ENCODE results near the gene NUDT8. TPM values are rescaled to one million over a fixed set of nuclear protein-coding genes. Genes with fewer than 3 reads are reported as not detected.
"Not testable (repeated sequence)": the region's sequence is repeated elsewhere in the genome, so short reads cannot be mapped to it uniquely, and the experiment has no call there.

NUDT8 gene
- total and polyA plus RNA-seq, 2 experiments from 2014 or later: 13.6 to 28.7 TPM

GRCh38 chr11:67601098-67601497 lies 28.6 kb downstream of the NUDT8 start:
- Histone ChIP-seq H2AFZ (no peak overlapping the region), H4K20me1 (ENCODE audit: insufficient read depth, poor library complexity, severe bottlenecking) (no peaks in the 10 kb centered on the region), H3K9me2 (replicated peaks; ENCODE audit: insufficient read depth) (no peaks in the 10 kb centered on the region), H3K27ac (no peak overlapping the region), H3K27me3 (no peaks in the 10 kb centered on the region), H3K36me3 (replicated peaks; ENCODE audit: insufficient read depth, low read depth) (no peaks in the 10 kb centered on the region), H3K79me2 (no peaks in the 10 kb centered on the region), H3K4me3 (no peak overlapping the region), H3K9me3 (ENCODE audit: low read depth) (no peaks in the 10 kb centered on the region), H3K4me1 (ENCODE audit: insufficient read depth) (peaks cover 8% of the 10 kb centered on the region), H3K4me2 (no peak overlapping the region)
- WGBS (ENCODE audit: low lambda C conversion rate, missing lambda C conversion rate): 95% methylated on average over 7 of the region's 7 CpGs
- DNase-seq (ENCODE audit: low spot score): no peak
- TF ChIP-seq, protein P1, sequence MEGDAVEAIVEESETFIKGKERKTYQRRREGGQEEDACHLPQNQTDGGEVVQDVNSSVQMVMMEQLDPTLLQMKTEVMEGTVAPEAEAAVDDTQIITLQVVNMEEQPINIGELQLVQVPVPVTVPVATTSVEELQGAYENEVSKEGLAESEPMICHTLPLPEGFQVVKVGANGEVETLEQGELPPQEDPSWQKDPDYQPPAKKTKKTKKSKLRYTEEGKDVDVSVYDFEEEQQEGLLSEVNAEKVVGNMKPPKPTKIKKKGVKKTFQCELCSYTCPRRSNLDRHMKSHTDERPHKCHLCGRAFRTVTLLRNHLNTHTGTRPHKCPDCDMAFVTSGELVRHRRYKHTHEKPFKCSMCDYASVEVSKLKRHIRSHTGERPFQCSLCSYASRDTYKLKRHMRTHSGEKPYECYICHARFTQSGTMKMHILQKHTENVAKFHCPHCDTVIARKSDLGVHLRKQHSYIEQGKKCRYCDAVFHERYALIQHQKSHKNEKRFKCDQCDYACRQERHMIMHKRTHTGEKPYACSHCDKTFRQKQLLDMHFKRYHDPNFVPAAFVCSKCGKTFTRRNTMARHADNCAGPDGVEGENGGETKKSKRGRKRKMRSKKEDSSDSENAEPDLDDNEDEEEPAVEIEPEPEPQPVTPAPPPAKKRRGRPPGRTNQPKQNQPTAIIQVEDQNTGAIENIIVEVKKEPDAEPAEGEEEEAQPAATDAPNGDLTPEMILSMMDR (IDR thresholded peaks at IDR 0.05; ENCODE audit: poor library complexity): no peak
- TF ChIP-seq EZH2phosphoT487 (IDR thresholded peaks at IDR 0.05; ENCODE audit: low read depth, severe bottlenecking, unreplicated experiment) (no peak), EZH2 (IDR thresholded peaks at IDR 0.05; ENCODE audit: borderline replicate concordance) (no peak)

GRCh38 chr11:67600324-67601029 lies 29.3 kb downstream of the NUDT8 start:
- DNase-seq (ENCODE audit: low spot score): no peak
- Histone ChIP-seq H3K27me3 (no peaks in the 10 kb centered on the region), H2AFZ (no peak overlapping the region), H3K79me2 (no peaks in the 10 kb centered on the region), H3K36me3 (replicated peaks; ENCODE audit: insufficient read depth, low read depth) (no peaks in the 10 kb centered on the region), H4K20me1 (ENCODE audit: insufficient read depth, poor library complexity, severe bottlenecking) (no peaks in the 10 kb centered on the region), H3K4me2 (no peak overlapping the region), H3K4me1 (ENCODE audit: insufficient read depth) (peaks cover 2% of the 10 kb centered on the region), H3K27ac (no peak overlapping the region), H3K4me3 (no peak overlapping the region), H3K9me2 (replicated peaks; ENCODE audit: insufficient read depth) (no peaks in the 10 kb centered on the region), H3K9me3 (ENCODE audit: low read depth) (no peaks in the 10 kb centered on the region)
- TF ChIP-seq EZH2phosphoT487 (IDR thresholded peaks at IDR 0.05; ENCODE audit: low read depth, severe bottlenecking, unreplicated experiment): no peak
- TF ChIP-seq, protein P1 (IDR thresholded peaks at IDR 0.05; ENCODE audit: poor library complexity): no peak
- TF ChIP-seq EZH2 (IDR thresholded peaks at IDR 0.05; ENCODE audit: borderline replicate concordance): no peak
- 86% methylated on average over 7 of the region's 7 CpGs for WGBS (ENCODE audit: low lambda C conversion rate, missing lambda C conversion rate)

DNA sequence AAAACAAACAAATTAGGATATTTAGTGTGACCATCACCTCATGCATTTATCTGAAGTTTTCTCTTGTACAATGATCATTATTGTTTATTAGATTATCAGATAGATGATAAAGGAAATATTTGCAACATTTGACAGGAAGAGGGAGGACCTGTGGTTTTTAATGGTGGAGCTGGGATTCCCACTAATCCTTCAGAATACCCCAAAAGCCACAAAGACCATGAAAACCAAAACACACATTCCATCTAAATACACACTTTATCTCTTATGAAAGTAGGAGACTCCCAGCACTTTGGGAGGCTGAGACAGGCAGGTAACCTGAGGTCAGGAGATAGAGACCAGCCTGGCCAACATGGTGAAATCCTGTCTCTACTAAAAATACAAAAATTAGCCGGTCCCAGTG lies 30.6 kb downstream of the NUDT8 start:
- H3K9me3 ChIP-seq (ENCODE audit: low read depth): no peaks in the 10 kb centered on the region
- H4K20me1 ChIP-seq (ENCODE audit: insufficient read depth, poor library complexity, severe bottlenecking): no peaks in the 10 kb centered on the region
- DNase-seq (ENCODE audit: low spot score): no peak
- TF ChIP-seq EZH2phosphoT487 (IDR thresholded peaks at IDR 0.05; ENCODE audit: low read depth, severe bottlenecking, unreplicated experiment): no peak
- TF ChIP-seq, protein P1 (IDR thresholded peaks at IDR 0.05; ENCODE audit: poor library complexity): no peak
- no peak for TF ChIP-seq EZH2 (IDR thresholded peaks at IDR 0.05; ENCODE audit: borderline replicate concordance)
- no peaks in the 10 kb centered on the region for H3K4me1 ChIP-seq (ENCODE audit: insufficient read depth)
- H3K4me3 ChIP-seq: no peak overlapping the region
- H3K79me2 ChIP-seq: no peaks in the 10 kb centered on the region
- WGBS (ENCODE audit: low lambda C conversion rate, missing lambda C conversion rate): 76% methylated on average over 1 of the region's 1 CpG
- no peak overlapping the region for H3K27ac ChIP-seq
- no peaks in the 10 kb centered on the region for H3K9me2 ChIP-seq (replicated peaks; ENCODE audit: insufficient read depth)
- H3K4me2 ChIP-seq: no peak overlapping the region
- no peak overlapping the region for H2AFZ ChIP-seq
- H3K36me3 ChIP-seq (replicated peaks; ENCODE audit: insufficient read depth, low read depth): no peaks in the 10 kb centered on the region
- H3K27me3 ChIP-seq: no peaks in the 10 kb centered on the region

- not testable (repeated sequence) for DNase-seq (ENCODE audit: low spot score); H3K9me2 ChIP-seq (replicated peaks; ENCODE audit: insufficient read depth); H3K4me3 ChIP-seq; H3K4me2 ChIP-seq; H2AFZ ChIP-seq; H3K9me3 ChIP-seq (ENCODE audit: low read depth); H4K20me1 ChIP-seq (ENCODE audit: insufficient read depth, poor library complexity, severe bottlenecking); H3K79me2 ChIP-seq; H3K27ac ChIP-seq; H3K27me3 ChIP-seq; H3K4me1 ChIP-seq (ENCODE audit: insufficient read depth); H3K36me3 ChIP-seq (replicated peaks; ENCODE audit: insufficient read depth, low read depth)
- WGBS (ENCODE audit: low lambda C conversion rate, missing lambda C conversion rate): 98% methylated on average over 17 of the region's 26 CpGs
These were observed 31.8 kb downstream of the NUDT8 start for GRCh38 chr11:67597963-67598362.

DNA sequence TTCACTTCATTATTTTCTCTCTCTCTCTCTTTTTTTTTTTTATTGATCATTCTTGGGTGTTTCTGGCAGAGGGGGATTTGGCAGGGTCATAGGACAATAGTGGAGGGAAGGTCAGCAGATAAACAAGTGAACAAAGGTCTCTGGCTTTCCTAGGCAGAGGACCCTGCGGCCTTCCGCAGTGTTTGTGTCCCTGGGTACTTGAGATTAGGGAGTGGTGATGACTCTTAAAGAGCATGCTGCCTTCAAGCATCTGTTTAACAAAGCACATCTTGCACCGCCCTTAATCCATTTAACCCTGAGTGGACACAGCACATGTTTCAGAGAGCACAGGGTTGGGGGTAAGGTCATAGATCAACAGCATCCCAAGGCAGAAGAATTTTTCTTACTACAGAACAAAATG lies 32.3 kb downstream of the NUDT8 start:
- not testable (repeated sequence) for H3K4me3 ChIP-seq; DNase-seq (ENCODE audit: low spot score); H3K9me2 ChIP-seq (replicated peaks; ENCODE audit: insufficient read depth); H3K27ac ChIP-seq; H3K27me3 ChIP-seq; H3K4me2 ChIP-seq; H3K36me3 ChIP-seq (replicated peaks; ENCODE audit: insufficient read depth, low read depth); H3K9me3 ChIP-seq (ENCODE audit: low read depth); H3K4me1 ChIP-seq (ENCODE audit: insufficient read depth); H3K79me2 ChIP-seq; H2AFZ ChIP-seq; H4K20me1 ChIP-seq (ENCODE audit: insufficient read depth, poor library complexity, severe bottlenecking)
- 71% methylated on average over 1 of the region's 3 CpGs for WGBS (ENCODE audit: low lambda C conversion rate, missing lambda C conversion rate)

Data from hepatocyte (in vitro differentiated cells).